ENCODE data around the gene MED13L. TPM values are rescaled to one million over a fixed set of nuclear protein-coding genes. Genes with fewer than 3 reads are reported as not detected.
"Not testable (repeated sequence)": the region's sequence is repeated elsewhere in the genome, so short reads cannot be mapped to it uniquely, and the experiment has no call there.

MED13L gene
- total RNA-seq, 1 donor from 2014 or later: 36.0 TPM

- DNase-seq (ENCODE audit: low read depth, low spot score): no peak
These were observed 29.1 kb downstream of the MED13L start for GRCh38 chr12:116248433-116248832.

- DNase-seq (ENCODE audit: low read depth, low spot score): no peak
These were observed 30.1 kb downstream of the MED13L start for GRCh38 chr12:116247377-116247776.

- DNase-seq (ENCODE audit: low read depth, low spot score): no peak
These were observed 30.9 kb downstream of the MED13L start for GRCh38 chr12:116246490-116247179.

- DNase-seq (ENCODE audit: low read depth, low spot score): no peak
These were observed 32.3 kb downstream of the MED13L start for GRCh38 chr12:116245189-116245588.

- DNase-seq (ENCODE audit: low read depth, low spot score): no peak
These were observed 32.9 kb downstream of the MED13L start for GRCh38 chr12:116244474-116245090.

- peak; percentile 4 for DNase-seq (ENCODE audit: low read depth, low spot score)
These were observed 33.5 kb downstream of the MED13L start for GRCh38 chr12:116244001-116244400.

GRCh38 chr12:116242740-116243139 is 34.8 kb downstream of the MED13L start:
- no peak for DNase-seq (ENCODE audit: low read depth, low spot score)

- no peak for DNase-seq (ENCODE audit: low read depth, low spot score)
These were observed 36.2 kb downstream of the MED13L start for GRCh38 chr12:116241157-116241759.

- not testable (repeated sequence) for DNase-seq (ENCODE audit: low read depth, low spot score)
These were observed 38.8 kb downstream of the MED13L start for GRCh38 chr12:116238570-116239119.

GRCh38 chr12:116238149-116238548 is 39.3 kb downstream of the MED13L start:
- no peak for DNase-seq (ENCODE audit: low read depth, low spot score)

GRCh38 chr12:116236976-116237375 is 40.5 kb downstream of the MED13L start:
- DNase-seq (ENCODE audit: low read depth, low spot score): no peak

GRCh38 chr12:116236148-116236731 is 41.3 kb downstream of the MED13L start:
- DNase-seq (ENCODE audit: low read depth, low spot score): peak; percentile 43

GRCh38 chr12:116234148-116234547 is 43.3 kb downstream of the MED13L start:
- DNase-seq (ENCODE audit: low read depth, low spot score): not testable (repeated sequence)

- no peak for DNase-seq (ENCODE audit: low read depth, low spot score)
These were observed 43.8 kb downstream of the MED13L start for GRCh38 chr12:116233669-116234068.

GRCh38 chr12:116227811-116228210 is 49.7 kb downstream of the MED13L start:
- DNase-seq (ENCODE audit: low read depth, low spot score): no peak

- no peak for DNase-seq (ENCODE audit: low read depth, low spot score)
These were observed 51.5 kb downstream of the MED13L start for GRCh38 chr12:116226026-116226425.

GRCh38 chr12:116222358-116222757 is 55.1 kb downstream of the MED13L start:
- peak; percentile 68 for DNase-seq (ENCODE audit: low read depth, low spot score)

GRCh38 chr12:116220756-116221155 is 56.7 kb downstream of the MED13L start:
- DNase-seq (ENCODE audit: low read depth, low spot score): no peak

- DNase-seq (ENCODE audit: low read depth, low spot score): no peak
These were observed 60.3 kb downstream of the MED13L start for GRCh38 chr12:116217045-116217735.

- DNase-seq (ENCODE audit: low read depth, low spot score): no peak
These were observed 61.3 kb downstream of the MED13L start for GRCh38 chr12:116216022-116216756.

GRCh38 chr12:116215023-116215422 is 62.5 kb downstream of the MED13L start:
- no peak for DNase-seq (ENCODE audit: low read depth, low spot score)
